CD4-positive, alpha-beta T cell (primary cell): ENCODE results near the gene THRA. TPM values are rescaled to one million over a fixed set of nuclear protein-coding genes. Genes with fewer than 3 reads are reported as not detected.
A peak's percentile ranks its signal among the peaks of the same experiment; 100 is the strongest.

Experiments
- ATAC-seq: fragments of 200-7000 bp; cut with Tn5 transposase; one replicate; pipeline ENCODE4 v1.10.0; 2022; ENCODE audit warnings: mild to moderate bottlenecking; ENCODE audit not compliant: poor library complexity
- CTCF ChIA-PET: fragments of 350-600 bp; sonication (Branson Sonifier 250); formaldehyde crosslinking; loops from one replicate; lab custom pipeline; 2021; ENCODE audit warnings: antibody characterized with exemption, inconsistent platforms; lab: Charles Lee
- POLR2A ChIA-PET: fragments of 350-600 bp; sonication (Branson Sonifier 250); formaldehyde crosslinking; loops from one replicate; lab custom pipeline; 2021; ENCODE audit warnings: antibody characterized with exemption, inconsistent platforms; lab: Charles Lee
- DNase-seq, 14 experiments: peaks; one replicate each; pipeline ENCODE4 v3.0.0-alpha.2; 2013 to 2020; ENCODE audit warnings: mixed read lengths in 2 of 14
- H3K27ac ChIP-seq, 2 donors: one replicate each; pipeline versions ENCODE4 v1.5.1 to v1.7.0; 2013; ENCODE audit warnings: low read length in 2 of 2, low read depth in 1 of 2, mild to moderate bottlenecking in 1 of 2
- H3K27me3 ChIP-seq, 2 experiments: 1 replicate in 1 of 2; 2 replicates in 1 of 2; pipeline versions ENCODE4 v1.6.1 to v1.7.0; 2013; ENCODE audit warnings: low read length in 2 of 2, control low read depth in 1 of 2, mild to moderate bottlenecking in 1 of 2, moderate library complexity in 1 of 2; ENCODE audit not compliant: insufficient read depth in 2 of 2, control insufficient read depth in 1 of 2
- H3K36me3 ChIP-seq: one replicate; pipeline ENCODE4 v1.6.1; 2013; ENCODE audit warnings: low read length, control low read depth; ENCODE audit not compliant: insufficient read depth
- H3K4me1 ChIP-seq: one replicate; pipeline ENCODE4 v1.6.1; 2013; ENCODE audit warnings: low read length, control low read depth; ENCODE audit not compliant: insufficient read depth
- H3K4me3 ChIP-seq: one replicate; pipeline ENCODE4 v1.5.1; 2013; ENCODE audit warnings: mild to moderate bottlenecking, low read length, moderate library complexity
- H3K9me3 ChIP-seq, 2 experiments: 1 replicate in 1 of 2; 2 replicates in 1 of 2; pipeline versions ENCODE4 v1.6.1 to v1.7.0; 2013; ENCODE audit warnings: low read length in 2 of 2, mild to moderate bottlenecking in 2 of 2, control low read depth in 1 of 2, moderate library complexity in 1 of 2; ENCODE audit not compliant: control insufficient read depth in 1 of 2, insufficient read depth in 1 of 2
- H3K27ac Mint-ChIP-seq: one replicate; pipeline ENCODE4 v1.8.0; 2020; ENCODE audit warnings: mixed read lengths
- H3K27me3 Mint-ChIP-seq: one replicate; pipeline ENCODE4 v1.8.0; 2021; ENCODE audit warnings: mixed read lengths
- H3K36me3 Mint-ChIP-seq: one replicate; pipeline ENCODE4 v1.8.0; 2021; ENCODE audit warnings: low read depth, mixed read lengths
- H3K4me1 Mint-ChIP-seq: one replicate; pipeline ENCODE4 v1.8.0; 2021; ENCODE audit warnings: low read depth, mixed read lengths
- H3K4me3 Mint-ChIP-seq: one replicate; pipeline ENCODE4 v1.8.0; 2020; ENCODE audit warnings: mild to moderate bottlenecking, mixed read lengths
- H3K9me3 Mint-ChIP-seq: one replicate; pipeline ENCODE4 v1.8.0; 2020; ENCODE audit warnings: mixed read lengths
- CTCF ChIP-seq: fragments of 200-600 bp; IDR thresholded peaks from one replicate; pipeline ENCODE4 v1.8.0; 2022; ENCODE audit warnings: antibody characterized with exemption, mild to moderate bottlenecking
- intact Hi-C, 2 experiments: fragments of 100-400 bp; cut with DNase I in 1 of 2; cut with micrococcal nuclease in 1 of 2; formaldehyde crosslinking; loops; one replicate each; pipeline versions ENCODE4 v1.15.1 to v1.9.0; 2023 to 2025; cut with DNase I, micrococcal nuclease
- total RNA-seq, 174 experiments: library from RNA in 2 of 174; stranded (reverse) in 2 of 174; gene quantifications; one replicate each; pipeline ENCODE4 v1.2.3 and lab custom pipeline; 2021 to 2026

The THRA gene
- total RNA-seq, 2 experiments from 2014 or later = 35.2 to 36.4 TPM

- CTCF ChIA-PET = interaction anchor here (1.0 to 1.3 kb wide), 3 partner anchors 21 to 62 kb away, joined by 3 to 5 read pairs (median 3); no protein-coding TSS in a partner anchor
- no peaks in the 10 kb centered on the region for H3K9me3 Mint-ChIP-seq
- ATAC-seq = peak; percentile 27
- peak overlapping the region; percentile 94 to 95 for H3K27ac ChIP-seq
- no peak for TF ChIP-seq CTCF
- peaks cover 94% of the 10 kb centered on the region for H3K4me1 Mint-ChIP-seq
- no peaks in the 10 kb centered on the region for H3K9me3 ChIP-seq
- no peaks in the 10 kb centered on the region for H3K27me3 ChIP-seq
- DNase-seq = peak in 5 of 14 experiments; percentile 36 to 73 (median 44)
- H3K27me3 Mint-ChIP-seq = no peaks in the 10 kb centered on the region
- H3K36me3 Mint-ChIP-seq = no peaks in the 10 kb centered on the region
- peak overlapping the region; percentile 16 for H3K4me3 ChIP-seq
- intact Hi-C loops = no loop called here
- POLR2A ChIA-PET = interaction anchor here (0.8 to 3.0 kb wide), 12 partner anchors 8 to 1581 kb away, joined by 3 to 36 read pairs (median 6); partner anchors contain the start of genes CASC3, MED24, PSMD3 and THRA
- no peaks in the 10 kb centered on the region for H3K36me3 ChIP-seq
- H3K4me1 ChIP-seq = peaks cover 97% of the 10 kb centered on the region
- H3K27ac Mint-ChIP-seq = peak overlapping the region; percentile 99
- peak overlapping the region; percentile 82 for H3K4me3 Mint-ChIP-seq
Measured at GRCh38 chr17:40106760-40107521, 44.2 kb downstream of the THRA start.

- Mint-ChIP-seq H3K27ac (peak overlapping the region; percentile 99), H3K4me1 (peaks cover 98% of the 10 kb centered on the region), H3K27me3 (no peaks in the 10 kb centered on the region), H3K36me3 (no peaks in the 10 kb centered on the region), H3K9me3 (no peaks in the 10 kb centered on the region), H3K4me3 (peak overlapping the region; percentile 82)
- no peaks in the 10 kb centered on the region for H3K36me3 ChIP-seq
- peaks cover 100% of the 10 kb centered on the region for H3K4me1 ChIP-seq
- H3K27me3 ChIP-seq = no peaks in the 10 kb centered on the region
- ATAC-seq (peak; percentile 5), DNase-seq (peak in 3 of 14 experiments; percentile 38 to 70 (median 70))
- peak overlapping the region; percentile 94 to 95 for H3K27ac ChIP-seq
- peak overlapping the region; percentile 16 for H3K4me3 ChIP-seq
- TF ChIP-seq CTCF = no peak
- POLR2A ChIA-PET = interaction anchor here (0.8 to 3.0 kb wide), 12 partner anchors 9 to 1581 kb away, joined by 3 to 36 read pairs (median 6); partner anchors contain the start of genes CASC3, MED24, PSMD3 and THRA
- intact Hi-C loops = loop anchor here in 1 of 2 experiments (1.0 kb wide), 1 partner anchor 8 kb away; no protein-coding TSS in a partner anchor
- H3K9me3 ChIP-seq = no peaks in the 10 kb centered on the region
- CTCF ChIA-PET = interaction anchor here (1.0 to 1.3 kb wide), 3 partner anchors 21 to 61 kb away, joined by 3 to 5 read pairs (median 3); no protein-coding TSS in a partner anchor
Measured at GRCh38 chr17:40107522-40108174, 44.9 kb downstream of the THRA start.
